T-helper 2 cell (primary cell): Measurements from ENCODE around the gene DYNLL1.
"Not testable (repeated sequence)": the region's sequence is repeated elsewhere in the genome, so short reads cannot be mapped to it uniquely, and the experiment has no call there.

Source experiments
- DNase-seq, 5 experiments: peaks; one replicate each; pipeline versions ENCODE4 v3.0.0 to v3.0.0-alpha.2; 2012 to 2022

DYNLL1 gene

GRCh38 chr12:120474616-120474960, 21.3 kb upstream of the DYNLL1 start:
- no peak for DNase-seq

- DNase-seq: no peak
Measured at GRCh38 chr12:120475643-120476042, 20.3 kb upstream of the DYNLL1 start.

DNA sequence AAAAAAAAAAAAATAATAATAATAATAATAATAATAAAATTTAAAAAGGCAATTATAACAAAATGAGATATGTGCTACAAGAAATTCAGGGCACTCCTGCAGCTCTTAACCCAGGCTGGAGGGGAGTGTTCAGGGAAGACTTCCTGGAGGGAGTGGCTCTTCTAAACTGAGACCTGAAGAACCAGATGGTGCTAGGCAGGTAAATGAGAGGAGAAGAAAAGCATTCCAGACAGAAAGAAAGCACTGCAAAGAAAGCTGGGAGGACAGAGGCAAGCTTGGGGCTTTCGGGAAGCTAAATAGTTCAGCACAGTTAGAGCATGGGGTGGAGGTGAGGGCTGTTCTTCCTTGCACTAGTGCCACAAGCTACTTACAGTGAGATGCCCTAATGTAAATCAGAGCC, 16.5 kb upstream of the DYNLL1 start:
- peak in 1 of 5 experiments; percentile 22 for DNase-seq

DNA sequence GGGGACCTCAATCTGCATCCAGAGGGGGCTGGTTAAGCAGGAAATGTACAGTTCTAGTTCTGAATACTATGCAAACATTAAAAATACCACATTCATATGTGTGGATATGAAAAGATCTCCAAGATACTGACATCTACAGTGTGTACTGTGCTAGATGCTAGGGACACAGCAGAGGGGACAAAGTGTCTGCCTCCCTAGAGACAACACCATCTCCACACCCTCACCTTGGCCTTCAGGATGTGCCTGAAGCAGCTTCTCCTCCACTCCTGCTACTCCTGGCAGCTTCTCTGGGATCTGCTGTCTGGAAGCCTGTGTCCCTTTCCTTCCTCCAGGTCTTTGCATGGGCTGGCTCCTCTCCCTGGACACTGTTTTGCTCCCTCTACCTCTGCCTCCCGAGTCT, 15.7 kb upstream of the DYNLL1 start:
- DNase-seq: peak in 1 of 5 experiments; percentile 57

GRCh38 chr12:120481022-120481767, 14.7 kb upstream of the DYNLL1 start:
- peak in 2 of 5 experiments; percentile 58 to 76 for DNase-seq

DNA sequence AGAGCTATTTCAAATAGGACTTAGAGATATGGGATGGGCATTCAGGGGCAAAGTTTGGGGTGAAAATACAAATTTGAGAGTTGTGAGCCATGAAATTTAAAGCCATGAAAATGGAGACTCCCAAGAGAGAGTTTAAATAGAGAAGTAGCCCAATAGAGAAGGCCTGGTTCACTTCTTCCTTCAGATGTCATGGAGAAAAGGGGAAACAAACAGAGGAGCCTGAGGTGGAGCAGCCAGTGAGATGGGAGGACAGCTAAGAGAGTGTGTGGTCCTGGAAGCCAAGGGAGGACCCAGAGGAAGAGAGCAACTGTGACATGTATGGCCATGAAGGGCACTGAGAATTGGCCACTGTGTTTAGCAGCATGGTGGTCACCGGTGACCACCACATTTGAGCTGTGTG, 12.3 kb upstream of the DYNLL1 start:
- DNase-seq: no peak

GRCh38 chr12:120485961-120486881, 9.7 kb upstream of the DYNLL1 start:
- no peak for DNase-seq

DNA sequence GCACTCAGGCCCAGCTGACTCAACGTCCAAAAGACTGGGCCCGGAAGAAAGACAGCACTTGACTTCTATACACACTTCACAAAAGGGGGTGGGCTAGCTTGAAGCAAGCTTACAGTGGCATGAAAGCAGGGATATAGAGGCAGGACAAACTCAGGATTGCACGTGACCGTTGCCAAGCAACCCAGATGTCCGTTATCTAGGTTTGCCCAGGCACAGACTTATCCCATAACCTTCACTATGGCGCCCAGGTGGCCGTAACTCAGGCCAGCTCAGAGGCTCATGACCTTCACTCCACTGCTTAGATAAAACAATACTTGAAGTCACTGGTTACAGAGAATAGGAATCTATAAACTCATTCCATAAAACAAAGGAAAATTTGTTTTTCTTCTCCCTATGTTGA, 8.4 kb upstream of the DYNLL1 start:
- not testable (repeated sequence) for DNase-seq

DNA sequence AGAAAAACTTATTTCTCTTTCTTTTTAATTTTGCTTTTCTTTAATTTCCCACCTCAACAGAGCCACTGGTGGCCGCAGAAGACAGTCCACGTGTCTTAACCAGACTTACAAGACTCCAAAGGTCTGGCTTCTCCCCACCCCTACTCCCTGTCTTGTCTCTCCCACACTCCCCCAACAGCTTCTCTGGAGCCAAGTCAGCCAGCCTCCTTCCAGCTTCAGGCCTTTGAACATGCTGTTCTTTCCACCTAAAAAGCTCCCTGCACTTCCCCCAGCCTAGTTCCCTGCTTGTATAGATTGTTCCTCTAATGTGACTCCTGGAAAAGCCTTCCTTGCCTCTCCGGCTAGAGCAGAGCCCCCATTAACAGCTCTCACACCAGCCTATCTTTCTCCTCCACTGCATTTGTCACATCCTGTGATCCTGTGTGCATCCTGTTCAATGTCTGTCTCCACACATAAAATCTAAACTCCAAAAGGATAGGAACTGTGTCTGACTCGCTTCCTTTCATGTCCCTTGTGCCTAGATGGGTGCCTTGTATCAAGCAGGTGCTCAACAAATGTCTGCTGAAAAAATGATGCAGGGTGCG, 7.8 kb upstream of the DYNLL1 start:
- DNase-seq: no peak

DNA sequence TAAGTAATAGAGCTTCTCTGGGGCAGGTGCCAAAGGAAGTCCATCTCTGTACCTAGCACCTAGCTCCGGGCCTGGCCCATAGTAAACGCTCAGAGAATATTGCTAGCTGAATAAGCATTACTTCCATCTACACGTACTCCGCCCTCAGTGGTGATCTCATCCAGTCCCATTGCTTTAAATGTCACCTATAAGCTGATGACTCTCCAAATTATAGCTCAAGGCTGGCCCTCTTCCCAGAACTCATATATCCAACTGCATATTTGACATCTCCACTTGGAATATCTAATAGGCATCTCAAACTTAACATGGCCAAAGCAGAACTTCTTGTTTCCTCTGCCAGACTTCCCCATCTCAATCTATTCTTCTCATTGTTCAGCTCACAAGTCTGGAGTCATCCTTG, 6.9 kb upstream of the DYNLL1 start:
- no peak for DNase-seq

DNA sequence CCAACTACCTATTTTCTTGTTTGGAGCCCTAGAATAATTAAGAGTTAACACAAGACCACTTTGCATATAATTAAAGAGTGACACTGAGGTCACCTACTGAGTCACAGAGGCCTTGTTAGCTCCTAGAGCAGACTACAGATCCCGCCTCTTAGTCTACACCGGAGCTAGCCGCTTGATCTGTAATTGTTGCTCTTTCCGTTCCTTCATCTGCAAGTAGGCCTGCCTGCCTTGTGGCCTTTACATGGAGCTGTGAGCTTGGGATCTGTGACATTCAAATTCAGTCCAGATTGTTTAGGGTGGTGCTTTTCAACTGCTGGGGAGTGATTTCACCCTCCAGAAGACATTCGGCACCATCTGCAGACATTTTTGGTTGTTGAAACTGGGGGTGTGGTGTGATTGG, 5.6 kb upstream of the DYNLL1 start:
- no peak for DNase-seq

DNA sequence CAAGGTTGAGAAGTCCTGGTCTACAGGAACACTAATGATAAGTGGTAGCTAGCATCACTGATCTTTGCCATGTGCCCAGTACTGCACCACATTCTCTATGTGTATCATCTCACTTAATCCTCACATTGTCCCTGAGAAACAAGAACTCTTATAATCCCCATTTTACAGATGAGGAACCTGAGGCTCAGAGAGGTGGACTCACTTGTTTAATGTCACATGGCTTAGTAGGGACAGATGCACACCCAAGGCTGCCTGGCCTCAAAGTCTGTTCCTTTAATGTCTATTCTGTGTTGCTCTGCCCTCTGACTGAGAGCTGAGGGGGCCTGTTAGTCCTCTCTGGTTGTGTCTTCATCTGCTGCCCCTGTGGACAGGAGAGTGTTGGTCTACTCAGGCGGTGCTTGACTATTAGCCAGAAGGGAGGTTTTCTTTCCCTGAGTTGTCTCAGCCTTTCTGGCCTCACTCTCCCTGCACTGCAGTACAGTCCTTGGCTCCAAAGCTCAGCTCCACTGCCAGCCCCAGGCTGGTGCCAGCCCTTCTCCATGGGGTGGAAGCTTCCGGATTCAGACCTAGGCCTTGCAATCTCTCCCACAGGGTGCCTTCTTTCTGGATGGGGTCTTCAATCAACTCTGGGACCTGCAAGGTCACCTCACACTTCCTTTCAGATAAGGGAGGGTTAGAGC, 4.9 kb upstream of the DYNLL1 start:
- no peak for DNase-seq

GRCh38 chr12:120495186-120495730, 655 bp upstream of the DYNLL1 start:
- DNase-seq: peak in 1 of 5 experiments; percentile 0

- DNase-seq: peak; percentile 9 to 55 (median 44)
Measured at GRCh38 chr12:120496413-120497340, 764 bp downstream of the DYNLL1 start.

DNA sequence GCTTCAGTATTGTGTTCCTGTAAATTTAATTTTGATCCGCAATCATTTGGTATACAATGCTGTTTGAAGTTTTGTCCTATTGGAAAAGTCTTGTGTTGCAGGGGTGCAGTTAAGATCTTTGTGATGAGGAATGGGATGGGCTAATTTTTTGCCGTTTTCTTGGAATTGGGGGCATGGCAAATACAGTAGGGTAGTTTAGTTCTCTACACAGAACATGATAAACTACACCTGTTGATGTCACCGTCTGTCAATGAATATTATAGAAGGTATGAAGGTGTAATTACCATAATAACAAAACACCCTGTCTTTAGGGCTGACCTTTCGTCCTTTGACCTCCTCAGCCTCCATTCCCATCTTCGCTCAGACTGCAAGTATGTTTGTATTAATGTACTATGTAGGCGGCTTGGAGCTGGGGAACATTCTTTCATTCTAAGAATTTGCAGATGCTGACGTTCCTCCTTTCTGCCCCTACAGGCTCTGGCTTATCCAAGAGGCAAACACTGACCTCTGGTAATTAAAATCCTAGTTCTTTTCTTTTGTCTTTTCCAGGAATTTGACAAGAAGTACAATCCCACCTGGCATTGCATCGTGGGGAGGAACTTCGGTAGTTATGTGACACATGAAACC, 1.7 kb downstream of the DYNLL1 start:
- no peak for DNase-seq

- no peak for DNase-seq
Measured at GRCh38 chr12:120498870-120499515, 3.1 kb downstream of the DYNLL1 start.

- peak in 1 of 5 experiments; percentile 19 for DNase-seq
Measured at GRCh38 chr12:120500581-120500980, 4.7 kb downstream of the DYNLL1 start.

- no peak for DNase-seq
Measured at GRCh38 chr12:120504587-120504986, 8.7 kb downstream of the DYNLL1 start.

DNA sequence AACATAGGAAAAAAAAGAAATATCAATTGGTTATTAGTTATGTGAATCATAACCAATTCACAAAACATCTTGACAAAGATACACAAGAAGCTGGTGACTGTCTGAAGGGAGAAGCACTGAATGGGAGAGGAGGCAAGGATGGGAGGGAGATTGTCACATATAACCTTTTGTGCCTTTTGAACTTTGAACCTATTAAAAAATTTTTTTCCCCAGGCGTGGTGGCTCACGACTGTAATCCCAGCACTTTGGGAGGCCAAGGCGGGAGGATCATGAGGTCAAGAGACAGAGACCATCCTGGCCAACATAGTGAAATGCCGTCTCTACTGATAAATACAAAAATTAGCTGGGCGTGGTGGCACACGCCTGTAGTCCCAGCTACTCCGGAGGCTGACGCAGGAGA, 12.6 kb downstream of the DYNLL1 start:
- DNase-seq: no peak

GRCh38 chr12:120514002-120514401, 18.1 kb downstream of the DYNLL1 start:
- DNase-seq: no peak
